HepG2 (cell line): Measurements from ENCODE around the gene DSCAML1. TPM values are rescaled to one million over a fixed set of nuclear protein-coding genes. Genes with fewer than 3 reads are reported as not detected.

ENCODE experiments used
- ARNTL ChIP-seq: sonication (generic); formaldehyde crosslinking; IDR thresholded peaks from 2 replicates; pipeline ENCODE4 v1.4.0; 2020; ENCODE audit warnings: mild to moderate bottlenecking, missing genetic modification reagents
- EEA1 ChIP-seq: sonication (generic); formaldehyde crosslinking; IDR thresholded peaks from 2 replicates; pipeline ENCODE4 v1.5.1; 2020; ENCODE audit warnings: mild to moderate bottlenecking, missing genetic modification reagents, borderline replicate concordance
- EHMT2 ChIP-seq: fragments of 200-600 bp; sonication (generic); IDR thresholded peaks from 2 replicates; pipeline ENCODE4 v1.7.0; 2017; ENCODE audit warnings: antibody characterized with exemption, low read depth, low read length, borderline replicate concordance
- HNF4A ChIP-seq: sonication (generic); formaldehyde crosslinking; IDR thresholded peaks from 2 replicates; pipeline ENCODE4 v1.4.0; 2020; ENCODE audit warnings: missing genetic modification reagents
- NFE2 ChIP-seq: sonication (generic); formaldehyde crosslinking; IDR thresholded peaks from 2 replicates; pipeline ENCODE4 v1.4.0; 2020; ENCODE audit warnings: missing genetic modification reagents
- PLRG1 ChIP-seq: fragments of 450-650 bp; conservative IDR thresholded peaks from 2 replicates; pipeline ENCODE4 v1.6.1; 2016
- REL ChIP-seq: sonication (generic); formaldehyde crosslinking; conservative IDR thresholded peaks from 2 replicates; pipeline ENCODE4 v1.8.0; 2022; ENCODE audit warnings: mild to moderate bottlenecking, missing genetic modification reagents, moderate library complexity
- SNAPC4 ChIP-seq: sonication (generic); formaldehyde crosslinking; IDR thresholded peaks from 2 replicates; pipeline ENCODE4 v1.4.0; 2020; ENCODE audit warnings: mild to moderate bottlenecking, missing genetic modification reagents
- TFAP4 ChIP-seq: sonication (generic); IDR thresholded peaks from 2 replicates; pipeline ENCODE4 v1.6.1; 2016; ENCODE audit warnings: low read depth, borderline replicate concordance
- ZBTB10 ChIP-seq: sonication (generic); formaldehyde crosslinking; IDR thresholded peaks from 2 replicates; pipeline ENCODE4 v1.4.0; 2020; ENCODE audit warnings: missing genetic modification reagents, borderline replicate concordance
- ZBTB37 ChIP-seq: sonication (generic); formaldehyde crosslinking; IDR thresholded peaks from 2 replicates; pipeline ENCODE4 v1.4.0; 2020; ENCODE audit warnings: mild to moderate bottlenecking, missing genetic modification reagents
- ZBTB7B ChIP-seq: sonication (generic); formaldehyde crosslinking; IDR thresholded peaks from 2 replicates; pipeline ENCODE4 v1.4.0; 2020; ENCODE audit warnings: missing genetic modification reagents
- ZMYM3 ChIP-seq: sonication (generic); formaldehyde crosslinking; IDR thresholded peaks from 2 replicates; pipeline ENCODE4 v1.5.1; 2020; ENCODE audit warnings: mild to moderate bottlenecking, missing genetic modification reagents
- ZNF687 ChIP-seq: sonication (generic); formaldehyde crosslinking; IDR thresholded peaks from 2 replicates; pipeline ENCODE4 v1.5.1; 2020; ENCODE audit warnings: mild to moderate bottlenecking, missing genetic modification reagents, moderate library complexity
- polyA plus RNA-seq, 8 experiments: library from polyadenylated mRNA; depleted of rRNA in 3 of 8; stranded (reverse) in 7 of 8; unstranded in 1 of 8; fragments of >200 nt; fragmentation: Illumina TruSeq in 4 of 8; extraction: Trizol in 4 of 8; gene quantifications; 2 replicates each; pipeline versions ENCODE4 v1.2.1 to v1.2.3, GENCODE V29; 2011 to 2016; ENCODE audit warnings: low read depth in 4 of 8, missing spikeins in 1 of 8, mixed read lengths in 1 of 8; ENCODE audit not compliant: insufficient read depth in 1 of 8
- total RNA-seq, 5 experiments: library from RNA; depleted of rRNA; stranded (reverse); fragments of >200 nt; fragmentation: Illumina TruSeq; extraction: Trizol; gene quantifications; 2 replicates each; pipeline ENCODE4 v1.2.3, GENCODE V29; 2016; ENCODE audit warnings: low read depth in 1 of 5

Gene DSCAML1
- total and polyA plus RNA-seq, 2 of the 13 experiments (the other 11 are each of a cell fraction or from before 2014, with no cell fraction given): 0.29 to 0.40 TPM

- TF ChIP-seq ZNF687 (peak; percentile 75), EHMT2 (no peak), SNAPC4 (CRISPR knock-in tag) (no peak), EEA1 (CRISPR knock-in tag) (no peak), NFE2 (CRISPR knock-in tag) (no peak), TFAP4 (peak; percentile 42; the same call in 1 of the 2 replicates), REL (no peak), ZBTB37 (no peak), ZBTB10 (no peak), PLRG1 (no peak), ARNTL (no peak), HNF4A (CRISPR knock-in tag) (peak; percentile 57; the same call in 1 of the 2 replicates), ZMYM3 (CRISPR knock-in tag) (0 out of 2 replicates have a peak, but pooled peaks have one; percentile 31), ZBTB7B (CRISPR knock-in tag) (0 out of 2 replicates have a peak, but pooled peaks have one; percentile 29)
These were observed 19.2 kb upstream of the DSCAML1 start (continued) for GRCh38 chr11:117816151-117816741.
